HCT116 (cell line): ENCODE data around the gene HSPA12B. TPM values are rescaled to one million over a fixed set of nuclear protein-coding genes. Genes with fewer than 3 reads are reported as not detected.
A peak's percentile ranks its signal among the peaks of the same experiment; 100 is the strongest.

Experiments used
- ATAC-seq: fragments of 200-7000 bp; cut with Tn5 transposase; 2 replicates; pipeline ENCODE4 v1.9.1; 2020; ENCODE audit warnings: mild to moderate bottlenecking, moderate library complexity
- BruUV-seq: library from RNA; stranded (reverse); fragments of 400-500 nt; replicated peaks from 2 replicates; lab custom pipeline; 2021; lab: Mats Ljungman, UMichigan
- CTCF ChIA-PET: fragments of 300-600 bp; sonication (Branson Sonifier 250); formaldehyde crosslinking; loops from one replicate; lab custom pipeline; 2021; ENCODE audit warnings: antibody characterized with exemption; lab: Charles Lee
- POLR2A ChIA-PET: fragments of 300-600, 350-600 bp; sonication (Branson Sonifier 250); formaldehyde crosslinking; loops from one replicate; lab custom pipeline; 2021; ENCODE audit warnings: antibody characterized with exemption; lab: Charles Lee
- RAD21 ChIA-PET, 2 experiments: fragments of 300-600 bp; sonication (Branson Sonifier 250); formaldehyde crosslinking; loops; one replicate each; lab custom pipeline; 2023; ENCODE audit warnings: low total read pairs in 2 of 2; ENCODE audit not compliant: uncharacterized antibody in 2 of 2, unreplicated experiment in 2 of 2, low non-redundant PET in 1 of 2; lab: Charles Lee
- DNase-seq: peaks from one replicate; pipeline ENCODE4 v3.0.0-alpha.2; 2010; ENCODE audit warnings: low read depth, low spot score
- H2AFZ ChIP-seq: fragments of 200-600 bp; shearing (Covaris generic), sonication (generic); 2 replicates; pipeline ENCODE4 v1.6.1; 2017; ENCODE audit warnings: low read depth, mixed run types, mixed read lengths, antibody characterized with exemption, low read length; ENCODE audit not compliant: poor library complexity, severe bottlenecking
- H3K27ac ChIP-seq: 2 replicates; pipeline ENCODE4 v1.5.1; 2012; ENCODE audit warnings: low read depth, low read length
- H3K27me3 ChIP-seq: fragments of 200-600 bp; sonication (generic); 2 replicates; pipeline ENCODE4 v1.6.1; 2016; ENCODE audit warnings: mixed run types, low read length, mixed read lengths; ENCODE audit not compliant: insufficient read depth
- H3K36me3 ChIP-seq, 2 experiments: fragments of 200-500 bp in 1 of 2; fragments of 200-600 bp in 1 of 2; sonication (Bioruptor generic) in 1 of 2; sonication (generic) in 1 of 2; 2 replicates each; pipeline versions ENCODE4 v1.5.1 to v1.6.1; 2014 to 2016; ENCODE audit warnings: low read length in 2 of 2, inconsistent platforms in 1 of 2, mixed read lengths in 1 of 2, mixed run types in 1 of 2; ENCODE audit not compliant: insufficient read depth in 2 of 2, control insufficient read depth in 1 of 2
- H3K4me1 ChIP-seq, 2 experiments: fragments of 200-600 bp in 1 of 2; sonication (generic) in 1 of 2; 2 replicates each; pipeline versions ENCODE4 v1.5.1 to v1.6.1; 2012 to 2017; ENCODE audit warnings: low read length in 2 of 2, inconsistent platforms in 1 of 2, mild to moderate bottlenecking in 1 of 2, mixed read lengths in 1 of 2, mixed run types in 1 of 2, moderate library complexity in 1 of 2; ENCODE audit not compliant: insufficient read depth in 2 of 2, control insufficient read depth in 1 of 2
- H3K4me2 ChIP-seq: fragments of 200-600 bp; sonication (generic); 2 replicates; pipeline ENCODE4 v1.6.1; 2017; ENCODE audit warnings: mixed run types, low read length, mixed read lengths
- H3K4me3 ChIP-seq, 2 experiments: fragments of 200-600 bp in 1 of 2; sonication (generic) in 1 of 2; replicated peaks in 1 of 2; 2 replicates each; pipeline ENCODE4 v1.5.1; 2011 to 2016; ENCODE audit warnings: low read length in 2 of 2, control low read depth in 1 of 2, low read depth in 1 of 2, mild to moderate bottlenecking in 1 of 2, mixed read lengths in 1 of 2, mixed run types in 1 of 2
- H3K79me2 ChIP-seq: fragments of 200-600 bp; sonication (generic); 2 replicates; pipeline ENCODE4 v1.6.1; 2017; ENCODE audit warnings: mild to moderate bottlenecking, mixed run types, low read length, moderate library complexity, mixed read lengths; ENCODE audit not compliant: insufficient read depth
- H3K9ac ChIP-seq: fragments of 200-600 bp; sonication (generic); 2 replicates; pipeline ENCODE4 v1.6.1; 2016; ENCODE audit warnings: low read length, mixed read lengths
- H3K9me2 ChIP-seq: fragments of 200-600 bp; sonication (generic), shearing (Covaris generic); 2 replicates; pipeline ENCODE4 v1.6.1; 2017; ENCODE audit warnings: mixed run types, mild to moderate bottlenecking, moderate library complexity; ENCODE audit not compliant: insufficient read depth
- H3K9me3 ChIP-seq, 2 experiments: fragments of 200-500 bp in 1 of 2; fragments of 200-600 bp in 1 of 2; sonication (Bioruptor generic) in 1 of 2; sonication (generic) in 1 of 2; 2 replicates each; pipeline ENCODE4 v1.6.1; 2014 to 2017; ENCODE audit warnings: low read length in 2 of 2, mixed read lengths in 2 of 2, inconsistent platforms in 1 of 2, low read depth in 1 of 2, mild to moderate bottlenecking in 1 of 2, mixed run types in 1 of 2, moderate library complexity in 1 of 2; ENCODE audit not compliant: control insufficient read depth in 1 of 2, insufficient read depth in 1 of 2
- H4K20me1 ChIP-seq: fragments of 200-600 bp; sonication (generic), shearing (Covaris generic); 2 replicates; pipeline ENCODE4 v1.6.1; 2017; ENCODE audit warnings: mixed run types, mild to moderate bottlenecking, moderate library complexity; ENCODE audit not compliant: insufficient read depth
- EGR1 ChIP-seq: IDR thresholded peaks from 2 replicates; pipeline ENCODE4 v1.6.1; 2012; ENCODE audit warnings: low read depth
- POLR2AphosphoS5 ChIP-seq: IDR thresholded peaks from 2 replicates; pipeline ENCODE4 v1.6.1; 2011; ENCODE audit warnings: mild to moderate bottlenecking, low read depth, low read length, moderate library complexity
- SIN3A ChIP-seq: IDR thresholded peaks from 2 replicates; pipeline ENCODE4 v1.6.1; 2012; ENCODE audit warnings: low read depth
- intact Hi-C: fragments of 100-400 bp; cut with micrococcal nuclease; formaldehyde crosslinking; loops from 2 replicates; pipeline ENCODE4 v1.10.0; 2022
- total RNA-seq: library from RNA; stranded (reverse); gene quantifications from one replicate; pipeline ENCODE4 v1.2.1, GENCODE V29; 2021; ENCODE audit not compliant: unreplicated experiment
- TF ChIP-seq, protein P1 (sequence below), 3 experiments: fragments of 200-600 bp in 1 of 3; sonication (generic) in 1 of 3; IDR thresholded peaks in 2 of 3; conservative IDR thresholded peaks in 1 of 3; 2 replicates each; pipeline ENCODE4 v1.5.1; 2012 to 2017; ENCODE audit warnings: low read depth in 2 of 3, low read length in 2 of 3, antibody characterized with exemption in 1 of 3, borderline replicate concordance in 1 of 3, control low read depth in 1 of 3, mild to moderate bottlenecking in 1 of 3, mixed read lengths in 1 of 3, mixed run types in 1 of 3, moderate library complexity in 1 of 3; ENCODE audit not compliant: insufficient read depth in 1 of 3

The HSPA12B gene
- total RNA-seq, 1 experiment from 2014 or later = not detected

DNA sequence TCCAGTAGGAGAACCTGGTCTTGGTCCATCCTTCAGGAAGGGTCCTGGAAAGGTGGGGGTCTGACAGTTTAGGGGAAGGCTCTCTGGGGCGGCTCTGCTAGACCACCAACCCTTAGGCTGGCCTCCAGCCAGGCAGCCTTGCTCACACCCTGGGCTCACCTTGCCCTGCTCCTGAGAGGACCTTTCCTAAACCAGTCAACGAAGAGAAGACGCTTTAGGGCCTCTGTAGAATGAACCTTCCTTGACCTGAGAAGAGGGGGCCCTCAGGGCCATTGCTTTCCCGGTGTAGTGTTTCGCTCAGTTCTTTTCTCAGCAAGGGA, 64.7 kb downstream of the HSPA12B start:
- H3K36me3 ChIP-seq = peaks cover 23 to 40% of the 10 kb centered on the region in 2 experiments
- ChIA-PET RAD21 (no interaction called here), POLR2A (interaction anchor here (2.5 kb wide), 1 partner anchor 16 kb away, joined by 14 read pairs; no protein-coding TSS in a partner anchor), CTCF (no interaction called here)
- no peaks in the 10 kb centered on the region for H3K27me3 ChIP-seq
- peaks cover 25 to 57% of the 10 kb centered on the region in 2 experiments for H3K4me1 ChIP-seq
- TSS peak; percentile 55 for BruUV-seq
- intact Hi-C loops = no loop called here
- H3K4me2 ChIP-seq = peak overlapping the region; percentile 94
- H3K9me2 ChIP-seq = no peaks in the 10 kb centered on the region
- H3K9me3 ChIP-seq = no peaks in the 10 kb centered on the region
- peaks cover 58% of the 10 kb centered on the region for H3K79me2 ChIP-seq
- TF ChIP-seq EGR1 = no peak
- TF ChIP-seq SIN3A = no peak; the same call in 1 of the 2 replicates
- peak overlapping the region; percentile 97 for H3K27ac ChIP-seq
- no peaks in the 10 kb centered on the region for H4K20me1 ChIP-seq
- peak overlapping the region; percentile 95 for H3K9ac ChIP-seq
- no peak for ATAC-seq
- H2AFZ ChIP-seq = no peak overlapping the region
- peak overlapping the region; percentile 66 to 80 for H3K4me3 ChIP-seq
- no peak for DNase-seq

DNA sequence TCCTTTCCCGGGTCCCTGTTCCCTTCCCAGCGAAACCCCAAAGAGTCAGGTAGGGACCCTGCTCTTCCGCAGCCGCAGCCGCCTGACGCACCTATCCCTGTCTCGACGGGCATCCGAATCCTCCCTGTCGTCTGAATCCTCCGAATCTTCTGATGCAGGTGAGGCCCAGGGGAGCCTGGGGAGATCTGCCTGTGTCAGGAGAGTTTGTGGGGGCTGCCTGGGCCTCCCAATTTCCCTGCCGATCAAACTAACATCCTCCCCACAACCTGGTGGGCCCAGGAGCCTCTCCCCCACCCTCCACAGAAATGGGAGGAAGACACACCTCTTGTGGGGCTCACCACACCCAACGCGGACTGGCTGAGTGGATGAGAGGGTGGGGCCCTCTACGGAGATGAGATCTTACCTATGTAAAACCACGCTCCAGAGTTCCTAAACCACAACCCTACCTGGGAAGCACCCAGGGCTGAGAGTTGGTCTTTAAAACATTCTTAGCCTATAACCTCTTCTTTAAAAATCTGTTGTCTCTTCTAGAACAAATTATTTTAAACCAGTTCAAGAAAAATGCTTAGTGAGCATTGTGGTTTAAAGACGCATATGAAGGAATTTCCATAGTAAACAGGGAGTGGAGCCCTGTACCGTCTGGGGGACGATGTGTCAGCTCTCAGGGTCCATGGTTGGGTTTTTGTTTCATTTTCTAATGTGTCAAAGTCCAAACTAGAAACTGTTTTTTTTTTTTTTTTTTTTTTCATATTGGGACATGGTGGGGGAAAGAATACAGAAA, 65.3 kb downstream of the HSPA12B start:
- CTCF ChIA-PET = no interaction called here
- BruUV-seq = no TSS peak
- Histone ChIP-seq H3K27me3 (no peaks in the 10 kb centered on the region), H3K9me2 (no peaks in the 10 kb centered on the region), H3K79me2 (peaks cover 59% of the 10 kb centered on the region), H4K20me1 (no peaks in the 10 kb centered on the region), H3K4me2 (peak overlapping the region; percentile 94), H2AFZ (no peak overlapping the region), H3K9me3 (no peaks in the 10 kb centered on the region), H3K4me1 (peaks cover 25 to 57% of the 10 kb centered on the region in 2 experiments), H3K27ac (peak overlapping the region; percentile 97), H3K36me3 (peaks cover 29 to 45% of the 10 kb centered on the region in 2 experiments), H3K4me3 (peak overlapping the region; percentile 66 to 80), H3K9ac (peak overlapping the region; percentile 95)
- POLR2A ChIA-PET = no interaction called here
- RAD21 ChIA-PET = no interaction called here
- intact Hi-C loops = no loop called here
- TF ChIP-seq POLR2AphosphoS5 (peak; percentile 25; the same call in 1 of the 2 replicates), EGR1 (no peak), SIN3A (no peak)
- TF ChIP-seq, protein P1, sequence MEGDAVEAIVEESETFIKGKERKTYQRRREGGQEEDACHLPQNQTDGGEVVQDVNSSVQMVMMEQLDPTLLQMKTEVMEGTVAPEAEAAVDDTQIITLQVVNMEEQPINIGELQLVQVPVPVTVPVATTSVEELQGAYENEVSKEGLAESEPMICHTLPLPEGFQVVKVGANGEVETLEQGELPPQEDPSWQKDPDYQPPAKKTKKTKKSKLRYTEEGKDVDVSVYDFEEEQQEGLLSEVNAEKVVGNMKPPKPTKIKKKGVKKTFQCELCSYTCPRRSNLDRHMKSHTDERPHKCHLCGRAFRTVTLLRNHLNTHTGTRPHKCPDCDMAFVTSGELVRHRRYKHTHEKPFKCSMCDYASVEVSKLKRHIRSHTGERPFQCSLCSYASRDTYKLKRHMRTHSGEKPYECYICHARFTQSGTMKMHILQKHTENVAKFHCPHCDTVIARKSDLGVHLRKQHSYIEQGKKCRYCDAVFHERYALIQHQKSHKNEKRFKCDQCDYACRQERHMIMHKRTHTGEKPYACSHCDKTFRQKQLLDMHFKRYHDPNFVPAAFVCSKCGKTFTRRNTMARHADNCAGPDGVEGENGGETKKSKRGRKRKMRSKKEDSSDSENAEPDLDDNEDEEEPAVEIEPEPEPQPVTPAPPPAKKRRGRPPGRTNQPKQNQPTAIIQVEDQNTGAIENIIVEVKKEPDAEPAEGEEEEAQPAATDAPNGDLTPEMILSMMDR (IDR thresholded peaks at IDR 0.05 in 2 of 3, conservative IDR thresholded peaks at IDR 0.05 in 1 of 3; ENCODE audit: borderline replicate concordance in 1 of 3, insufficient read depth in 1 of 3, low read depth in 2 of 3, low read length in 2 of 3) = no peak
- ATAC-seq (peak; percentile 41), DNase-seq (no peak)
